Sigmoid colon (tissue), 4 donors: ENCODE measurements around the gene KIAA1549.

Experiments
- POLR2A ChIP-seq, 2 donors: fragments of 450-650 bp; IDR thresholded peaks; one replicate each; pipeline ENCODE4 v1.6.1; 2016; ENCODE audit warnings: antibody characterized with exemption in 2 of 2, mild to moderate bottlenecking in 2 of 2, moderate library complexity in 2 of 2
- POLR2AphosphoS5 ChIP-seq, 4 donors: sonication (generic); formaldehyde crosslinking; IDR thresholded peaks; one replicate each; pipeline ENCODE4 v1.6.1; 2017; ENCODE audit warnings: antibody characterized with exemption in 4 of 4
- TF ChIP-seq, protein P1 (sequence below), 4 experiments: fragments of 450-650 bp in 3 of 4; fragments of 200-600 bp in 1 of 4; IDR thresholded peaks; one replicate each; pipeline ENCODE4 v1.5.1; 2016 to 2019; ENCODE audit warnings: antibody characterized with exemption in 4 of 4, mild to moderate bottlenecking in 3 of 4, moderate library complexity in 2 of 4

DNA sequence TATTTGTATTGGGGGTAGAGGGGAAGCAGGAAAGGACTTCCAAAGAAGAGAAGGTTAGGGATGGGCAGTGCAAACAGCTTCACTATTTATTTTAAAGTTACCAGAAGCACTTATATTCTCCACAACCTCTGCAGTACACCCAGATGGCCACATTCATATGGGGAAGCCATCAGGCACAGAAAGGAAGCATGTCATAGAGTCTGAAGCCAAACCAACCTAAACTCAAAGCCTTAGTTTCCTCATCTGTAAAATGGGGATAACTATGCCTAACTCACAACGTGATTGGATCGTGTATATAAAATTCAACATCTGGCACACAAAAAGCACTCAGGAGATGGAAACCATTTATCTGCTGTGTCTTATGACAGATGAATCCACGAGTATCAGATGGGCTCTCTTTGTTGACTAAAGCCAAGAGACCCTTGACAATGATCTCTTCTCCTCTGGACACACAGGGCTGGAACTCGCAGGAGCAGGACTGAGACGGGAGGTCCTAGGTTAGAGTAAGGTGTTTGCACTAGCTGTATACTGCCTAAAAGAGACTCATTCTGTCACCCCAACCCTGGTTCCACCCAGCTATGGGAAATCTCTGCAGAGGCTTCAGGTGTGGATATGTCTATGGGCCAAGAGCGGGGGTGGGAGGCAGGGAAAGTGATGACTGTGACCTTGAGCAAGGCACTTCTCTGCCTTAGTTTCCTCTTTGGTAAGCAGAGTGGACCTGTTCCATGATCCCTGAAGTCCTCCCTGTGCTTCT lies 1.8 kb downstream of the KIAA1549 start:
- TF ChIP-seq, protein P1, sequence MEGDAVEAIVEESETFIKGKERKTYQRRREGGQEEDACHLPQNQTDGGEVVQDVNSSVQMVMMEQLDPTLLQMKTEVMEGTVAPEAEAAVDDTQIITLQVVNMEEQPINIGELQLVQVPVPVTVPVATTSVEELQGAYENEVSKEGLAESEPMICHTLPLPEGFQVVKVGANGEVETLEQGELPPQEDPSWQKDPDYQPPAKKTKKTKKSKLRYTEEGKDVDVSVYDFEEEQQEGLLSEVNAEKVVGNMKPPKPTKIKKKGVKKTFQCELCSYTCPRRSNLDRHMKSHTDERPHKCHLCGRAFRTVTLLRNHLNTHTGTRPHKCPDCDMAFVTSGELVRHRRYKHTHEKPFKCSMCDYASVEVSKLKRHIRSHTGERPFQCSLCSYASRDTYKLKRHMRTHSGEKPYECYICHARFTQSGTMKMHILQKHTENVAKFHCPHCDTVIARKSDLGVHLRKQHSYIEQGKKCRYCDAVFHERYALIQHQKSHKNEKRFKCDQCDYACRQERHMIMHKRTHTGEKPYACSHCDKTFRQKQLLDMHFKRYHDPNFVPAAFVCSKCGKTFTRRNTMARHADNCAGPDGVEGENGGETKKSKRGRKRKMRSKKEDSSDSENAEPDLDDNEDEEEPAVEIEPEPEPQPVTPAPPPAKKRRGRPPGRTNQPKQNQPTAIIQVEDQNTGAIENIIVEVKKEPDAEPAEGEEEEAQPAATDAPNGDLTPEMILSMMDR (IDR thresholded peaks at IDR 0.05), result no peak
- no peak for TF ChIP-seq POLR2A (IDR thresholded peaks at IDR 0.05)
- no peak for TF ChIP-seq POLR2AphosphoS5 (IDR thresholded peaks at IDR 0.05)
